ENCODE data around the gene MGLL.

DNA sequence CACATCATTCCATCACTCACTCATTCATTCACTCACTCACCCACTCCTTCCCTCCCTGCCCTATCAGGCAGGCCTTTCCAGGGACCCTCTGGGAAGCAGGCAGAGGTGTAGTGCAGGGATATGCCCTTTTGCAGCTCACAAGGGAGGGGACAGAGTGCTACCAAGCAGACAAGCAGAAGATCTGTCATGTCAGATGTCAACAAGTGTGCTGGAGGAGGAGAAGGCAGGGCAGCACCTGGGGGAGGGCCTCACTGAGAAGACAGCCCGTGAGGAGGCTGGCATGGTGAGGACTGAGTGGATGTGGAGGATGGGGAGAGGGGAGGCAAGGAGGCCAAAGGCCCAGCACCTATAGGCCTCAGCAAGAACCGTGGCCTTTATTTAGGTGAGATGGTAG is 134.3 kb downstream of the MGLL start:
- TF ChIP-seq, protein P1, sequence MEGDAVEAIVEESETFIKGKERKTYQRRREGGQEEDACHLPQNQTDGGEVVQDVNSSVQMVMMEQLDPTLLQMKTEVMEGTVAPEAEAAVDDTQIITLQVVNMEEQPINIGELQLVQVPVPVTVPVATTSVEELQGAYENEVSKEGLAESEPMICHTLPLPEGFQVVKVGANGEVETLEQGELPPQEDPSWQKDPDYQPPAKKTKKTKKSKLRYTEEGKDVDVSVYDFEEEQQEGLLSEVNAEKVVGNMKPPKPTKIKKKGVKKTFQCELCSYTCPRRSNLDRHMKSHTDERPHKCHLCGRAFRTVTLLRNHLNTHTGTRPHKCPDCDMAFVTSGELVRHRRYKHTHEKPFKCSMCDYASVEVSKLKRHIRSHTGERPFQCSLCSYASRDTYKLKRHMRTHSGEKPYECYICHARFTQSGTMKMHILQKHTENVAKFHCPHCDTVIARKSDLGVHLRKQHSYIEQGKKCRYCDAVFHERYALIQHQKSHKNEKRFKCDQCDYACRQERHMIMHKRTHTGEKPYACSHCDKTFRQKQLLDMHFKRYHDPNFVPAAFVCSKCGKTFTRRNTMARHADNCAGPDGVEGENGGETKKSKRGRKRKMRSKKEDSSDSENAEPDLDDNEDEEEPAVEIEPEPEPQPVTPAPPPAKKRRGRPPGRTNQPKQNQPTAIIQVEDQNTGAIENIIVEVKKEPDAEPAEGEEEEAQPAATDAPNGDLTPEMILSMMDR (IDR thresholded peaks at IDR 0.05), result no peak
- no peak for TF ChIP-seq ZFX (IDR thresholded peaks at IDR 0.05; ENCODE audit: borderline replicate concordance)

All from 22Rv1 (cell line).